CD8-positive, alpha-beta memory T cell (primary cell): ENCODE results near the gene ENKUR. TPM values are rescaled to one million over a fixed set of nuclear protein-coding genes. Genes with fewer than 3 reads are reported as not detected.
A peak's percentile ranks its signal among the peaks of the same experiment; 100 is the strongest.
"Not testable (repeated sequence)": the region's sequence is repeated elsewhere in the genome, so short reads cannot be mapped to it uniquely, and the experiment has no call there.

Experiments used
- CTCF ChIA-PET: fragments of 350-600 bp; sonication (Branson Sonifier 250); formaldehyde crosslinking; loops from one replicate; lab custom pipeline; 2021; ENCODE audit warnings: antibody characterized with exemption; lab: Charles Lee
- POLR2A ChIA-PET: fragments of 350-600 bp; sonication (Branson Sonifier 250); formaldehyde crosslinking; loops from one replicate; lab custom pipeline; 2021; ENCODE audit warnings: antibody characterized with exemption; lab: Charles Lee
- DNase-seq, 5 donors: peaks; one replicate each; pipeline versions ENCODE4 v3.0.0 to v3.0.0-alpha.2; 2020 to 2022; ENCODE audit warnings: mixed read lengths in 1 of 5
- H3K27ac ChIP-seq: one replicate; pipeline ENCODE4 v1.7.0; 2013; ENCODE audit warnings: low read depth, mild to moderate bottlenecking, low read length, moderate library complexity
- H3K27me3 ChIP-seq: 2 replicates; pipeline ENCODE4 v1.7.0; 2013; ENCODE audit warnings: low read length, mild to moderate bottlenecking; ENCODE audit not compliant: insufficient read depth, poor library complexity, severe bottlenecking
- H3K36me3 ChIP-seq: 2 replicates; pipeline ENCODE4 v1.7.0; 2013; ENCODE audit warnings: mild to moderate bottlenecking, low read length, moderate library complexity; ENCODE audit not compliant: insufficient read depth
- H3K4me1 ChIP-seq: 2 replicates; pipeline ENCODE4 v1.7.0; 2013; ENCODE audit warnings: mild to moderate bottlenecking, low read length, moderate library complexity; ENCODE audit not compliant: insufficient read depth
- H3K4me3 ChIP-seq: 2 replicates; pipeline ENCODE4 v1.7.0; 2013; ENCODE audit warnings: mild to moderate bottlenecking, low read length
- H3K9me3 ChIP-seq: 2 replicates; pipeline ENCODE4 v1.7.0; 2013; ENCODE audit warnings: mild to moderate bottlenecking, low read length
- H3K27ac Mint-ChIP-seq, 8 donors: one replicate each; pipeline ENCODE4 v1.8.0; 2020 to 2021; ENCODE audit warnings: mixed read lengths in 8 of 8, mild to moderate bottlenecking in 6 of 8, inconsistent platforms in 3 of 8, moderate library complexity in 3 of 8
- H3K27me3 Mint-ChIP-seq, 2 donors: one replicate each; pipeline ENCODE4 v1.8.0; 2020 to 2021; ENCODE audit warnings: mixed read lengths in 2 of 2, mild to moderate bottlenecking in 1 of 2, moderate library complexity in 1 of 2
- H3K36me3 Mint-ChIP-seq, 3 donors: one replicate each; pipeline ENCODE4 v1.8.0; 2020 to 2021; ENCODE audit warnings: mixed read lengths in 3 of 3, inconsistent platforms in 1 of 3, mild to moderate bottlenecking in 1 of 3
- H3K4me1 Mint-ChIP-seq, 3 donors: one replicate each; pipeline ENCODE4 v1.8.0; 2020 to 2021; ENCODE audit warnings: mixed read lengths in 3 of 3, inconsistent platforms in 1 of 3, mild to moderate bottlenecking in 1 of 3
- H3K4me3 Mint-ChIP-seq, 7 donors: one replicate each; pipeline ENCODE4 v1.8.0; 2020 to 2021; ENCODE audit warnings: mixed read lengths in 7 of 7, mild to moderate bottlenecking in 6 of 7, moderate library complexity in 4 of 7, inconsistent platforms in 2 of 7
- H3K9me3 Mint-ChIP-seq, 5 donors: one replicate each; pipeline ENCODE4 v1.8.0; 2020 to 2022; ENCODE audit warnings: mixed read lengths in 5 of 5, mild to moderate bottlenecking in 3 of 5, moderate library complexity in 2 of 5, inconsistent platforms in 1 of 5
- polyA plus RNA-seq: library from polyadenylated mRNA; unstranded; fragments of 300-500 nt; fragmentation: Illumina TruSeq; gene quantifications from one replicate; pipeline ENCODE4 v1.2.3, GENCODE V29; 2021
- total RNA-seq, 2 experiments: library from RNA; stranded (reverse); gene quantifications; one replicate each; pipeline ENCODE4 v1.2.3, GENCODE V29; 2021

ENKUR gene
- total and polyA plus RNA-seq, 3 experiments from 2014 or later: not detected

DNA sequence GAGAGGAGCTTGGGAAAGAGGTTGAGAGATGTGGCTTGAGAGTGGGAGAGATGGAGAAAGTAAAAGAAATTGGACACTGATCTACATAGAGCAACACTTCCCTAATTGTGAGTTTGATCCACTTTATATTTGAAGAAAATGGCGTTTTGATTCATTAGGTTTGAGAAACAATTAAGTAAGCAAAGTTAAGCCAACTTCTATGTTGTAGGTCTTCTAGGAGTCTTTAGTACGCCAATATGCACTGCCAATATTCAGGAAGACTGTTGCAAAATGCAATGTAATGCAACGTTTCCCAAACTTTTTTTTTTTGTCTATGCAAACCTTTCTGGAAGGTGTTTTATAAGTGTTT lies 56.6 kb downstream of the ENKUR start:
- H3K4me1 Mint-ChIP-seq: no peaks in the 10 kb centered on the region
- ChIA-PET POLR2A (no interaction called here), CTCF (no interaction called here)
- no peak for DNase-seq
- no peaks in the 10 kb centered on the region for H3K9me3 Mint-ChIP-seq
- H3K36me3 Mint-ChIP-seq: no peaks in the 10 kb centered on the region
- no peaks in the 10 kb centered on the region for H3K36me3 ChIP-seq
- no peaks in the 10 kb centered on the region for H3K4me1 ChIP-seq
- H3K4me3 ChIP-seq: no peak overlapping the region
- H3K27me3 Mint-ChIP-seq: no peaks in the 10 kb centered on the region
- no peaks in the 10 kb centered on the region for H3K9me3 ChIP-seq
- no peak overlapping the region for H3K27ac ChIP-seq
- no peak overlapping the region for H3K27ac Mint-ChIP-seq
- no peaks in the 10 kb centered on the region for H3K27me3 ChIP-seq
- H3K4me3 Mint-ChIP-seq: no peak overlapping the region

DNA sequence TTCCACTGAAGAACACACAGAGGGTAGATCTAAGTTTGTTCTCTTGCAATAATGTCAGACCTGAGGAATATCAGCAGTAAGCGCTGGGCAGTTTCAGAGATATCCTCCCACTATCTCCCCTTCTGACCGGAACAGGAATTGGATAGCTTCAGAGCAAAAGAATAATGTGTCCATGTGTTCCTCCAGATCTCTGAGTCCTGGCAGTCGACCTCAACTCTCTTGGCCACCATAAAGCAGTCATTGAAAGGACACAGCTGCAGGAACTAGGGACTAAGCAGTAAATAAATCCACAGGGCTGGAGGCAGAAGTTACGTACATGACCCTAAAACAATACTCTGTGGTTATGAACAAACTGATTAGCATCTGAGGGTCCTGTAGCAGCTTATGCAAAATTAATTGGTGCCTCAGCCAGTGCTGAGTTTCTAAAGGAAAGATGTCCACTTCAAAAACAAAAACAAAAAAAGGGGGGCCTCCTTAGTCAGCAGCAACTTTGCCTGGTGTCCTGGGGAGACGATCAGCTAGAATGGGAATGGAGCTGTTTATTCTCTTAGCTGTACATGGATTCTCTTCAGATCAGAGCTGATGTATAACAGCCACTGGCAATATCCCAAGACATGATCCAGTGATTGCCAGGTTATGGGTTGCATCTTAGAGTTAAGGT lies 57.1 kb downstream of the ENKUR start:
- Histone ChIP-seq H3K4me3 (no peak overlapping the region), H3K27me3 (no peaks in the 10 kb centered on the region), H3K27ac (peak overlapping the region; percentile 2), H3K9me3 (no peaks in the 10 kb centered on the region), H3K36me3 (no peaks in the 10 kb centered on the region), H3K4me1 (no peaks in the 10 kb centered on the region)
- no peaks in the 10 kb centered on the region for H3K36me3 Mint-ChIP-seq
- DNase-seq: no peak
- peaks cover 0 to 3% (median 0%) of the 10 kb centered on the region in 3 donors for H3K4me1 Mint-ChIP-seq
- no peaks in the 10 kb centered on the region for H3K9me3 Mint-ChIP-seq
- ChIA-PET CTCF (no interaction called here), POLR2A (no interaction called here)
- peaks cover 0 to under 1% of the 10 kb centered on the region in 2 donors for H3K27me3 Mint-ChIP-seq
- no peak overlapping the region for H3K27ac Mint-ChIP-seq
- H3K4me3 Mint-ChIP-seq: peak overlapping the region in 1 of 7 donors; percentile 29

DNA sequence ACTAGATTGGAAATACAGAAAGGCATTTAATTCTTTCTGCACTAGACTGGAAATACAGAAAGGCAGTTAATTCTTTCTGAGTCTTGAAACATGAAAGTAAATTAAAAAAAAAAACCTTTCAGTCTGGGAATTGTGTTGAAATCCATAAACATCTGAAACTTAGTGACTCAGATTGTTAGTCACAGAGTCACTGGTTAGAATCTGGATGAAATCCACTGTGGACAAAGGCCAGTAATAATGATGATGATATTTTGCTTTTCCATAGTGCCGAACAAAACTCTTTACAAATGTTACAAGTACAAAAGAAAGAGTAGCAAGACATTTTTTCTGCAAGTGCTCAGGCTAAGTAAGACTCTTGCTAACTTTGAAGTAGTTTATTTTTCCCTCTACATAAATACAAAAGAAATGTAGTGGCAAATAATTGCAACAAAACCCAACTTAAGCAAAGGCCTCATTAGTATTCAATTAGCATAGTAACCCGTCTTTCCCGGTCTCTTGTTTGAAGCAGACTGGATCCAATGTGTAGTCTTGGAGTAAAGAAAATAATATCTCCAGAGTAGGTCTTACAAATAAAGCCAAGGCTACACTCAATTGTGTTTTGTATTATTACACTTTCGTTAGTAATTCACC lies 57.8 kb downstream of the ENKUR start:
- Mint-ChIP-seq H3K9me3 (no peaks in the 10 kb centered on the region), H3K36me3 (no peaks in the 10 kb centered on the region), H3K27ac (no peak overlapping the region), H3K27me3 (peaks cover 0 to 2% of the 10 kb centered on the region in 2 donors), H3K4me1 (peaks cover 4 to 9% (median 4%) of the 10 kb centered on the region in 3 donors), H3K4me3 (peak overlapping the region in 1 of 7 donors; percentile 29)
- ChIA-PET POLR2A (no interaction called here), CTCF (no interaction called here)
- H3K4me1 ChIP-seq: peaks cover 4% of the 10 kb centered on the region
- H3K9me3 ChIP-seq: no peaks in the 10 kb centered on the region
- H3K27me3 ChIP-seq: no peaks in the 10 kb centered on the region
- DNase-seq: no peak
- H3K27ac ChIP-seq: peak overlapping the region; percentile 2
- H3K4me3 ChIP-seq: no peak overlapping the region
- no peaks in the 10 kb centered on the region for H3K36me3 ChIP-seq

- H3K36me3 Mint-ChIP-seq, H3K36me3 ChIP-seq, H3K4me3 ChIP-seq, H3K27me3 Mint-ChIP-seq, H3K4me3 Mint-ChIP-seq, H3K27me3 ChIP-seq, H3K9me3 Mint-ChIP-seq, POLR2A ChIA-PET, H3K27ac Mint-ChIP-seq, DNase-seq, CTCF ChIA-PET, H3K27ac ChIP-seq, H3K9me3 ChIP-seq, H3K4me1 ChIP-seq: not testable (repeated sequence)
- peaks cover 6 to 14% (median 9%) of the 10 kb centered on the region in 3 donors for H3K4me1 Mint-ChIP-seq
Observed at GRCh38 chr10:24957624-24958051, 58.3 kb downstream of the ENKUR start.

DNA sequence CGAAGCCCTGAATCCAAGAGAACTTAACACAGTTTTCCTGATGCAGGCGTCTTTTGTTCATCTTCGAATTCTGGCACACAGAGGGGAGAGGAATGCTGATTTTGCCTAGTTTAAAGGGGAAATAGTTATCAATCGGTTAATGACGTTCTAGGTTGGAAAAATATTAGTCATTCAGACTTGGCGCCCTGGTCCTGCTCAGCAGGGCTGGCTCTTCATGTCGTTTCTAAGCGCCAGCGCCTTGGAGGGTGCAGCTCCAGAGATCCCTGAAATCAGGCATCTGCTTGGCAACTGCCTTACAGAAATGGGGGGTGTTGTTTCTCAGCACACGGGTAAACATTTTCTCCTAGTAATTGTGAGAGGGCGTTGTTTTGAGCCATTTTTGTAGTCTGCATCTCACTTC lies 62.3 kb downstream of the ENKUR start:
- ChIA-PET POLR2A (no interaction called here), CTCF (interaction anchor here (0.6 to 3.2 kb wide), 7 partner anchors 11 to 335 kb away, joined by 3 to 17 read pairs (median 8); no protein-coding TSS in a partner anchor)
- peaks cover 12% of the 10 kb centered on the region for H3K4me1 ChIP-seq
- Mint-ChIP-seq H3K27me3 (peaks cover 0 to 2% of the 10 kb centered on the region in 2 donors), H3K9me3 (no peaks in the 10 kb centered on the region), H3K27ac (peak overlapping the region in 6 of 8 donors; percentile 44 to 88 (median 77)), H3K4me3 (peak overlapping the region; percentile 79 to 90 (median 85)), H3K36me3 (peaks cover 0 to 1% (median 0%) of the 10 kb centered on the region in 3 donors), H3K4me1 (peaks cover 17 to 28% (median 20%) of the 10 kb centered on the region in 3 donors)
- H3K4me3 ChIP-seq: no peak overlapping the region
- H3K9me3 ChIP-seq: no peaks in the 10 kb centered on the region
- H3K36me3 ChIP-seq: no peaks in the 10 kb centered on the region
- no peak overlapping the region for H3K27ac ChIP-seq
- no peak for DNase-seq
- H3K27me3 ChIP-seq: no peaks in the 10 kb centered on the region

- CTCF ChIA-PET: interaction anchor here (0.6 to 3.2 kb wide), 18 partner anchors 10 to 335 kb away, joined by 3 to 17 read pairs (median 4); no protein-coding TSS in a partner anchor
- Histone ChIP-seq H3K4me3 (peak overlapping the region; percentile 57), H3K27ac (peak overlapping the region; percentile 71), H3K36me3 (no peaks in the 10 kb centered on the region), H3K4me1 (peaks cover 12% of the 10 kb centered on the region), H3K27me3 (no peaks in the 10 kb centered on the region), H3K9me3 (no peaks in the 10 kb centered on the region)
- peak; percentile 43 to 69 (median 58) for DNase-seq
- POLR2A ChIA-PET: interaction anchor here (1.3 kb wide), 1 partner anchor 59 kb away, joined by 3 read pairs; no protein-coding TSS in a partner anchor
- Mint-ChIP-seq H3K4me3 (peak overlapping the region; percentile 79 to 90 (median 85)), H3K36me3 (peaks cover 0 to 1% (median 0%) of the 10 kb centered on the region in 3 donors), H3K27ac (peak overlapping the region in 7 of 8 donors; percentile 72 to 93 (median 85)), H3K4me1 (peaks cover 18 to 35% (median 22%) of the 10 kb centered on the region in 3 donors), H3K9me3 (no peaks in the 10 kb centered on the region), H3K27me3 (peaks cover 0 to 2% of the 10 kb centered on the region in 2 donors)
Observed at GRCh38 chr10:24952707-24953645, 63.0 kb downstream of the ENKUR start.

DNA sequence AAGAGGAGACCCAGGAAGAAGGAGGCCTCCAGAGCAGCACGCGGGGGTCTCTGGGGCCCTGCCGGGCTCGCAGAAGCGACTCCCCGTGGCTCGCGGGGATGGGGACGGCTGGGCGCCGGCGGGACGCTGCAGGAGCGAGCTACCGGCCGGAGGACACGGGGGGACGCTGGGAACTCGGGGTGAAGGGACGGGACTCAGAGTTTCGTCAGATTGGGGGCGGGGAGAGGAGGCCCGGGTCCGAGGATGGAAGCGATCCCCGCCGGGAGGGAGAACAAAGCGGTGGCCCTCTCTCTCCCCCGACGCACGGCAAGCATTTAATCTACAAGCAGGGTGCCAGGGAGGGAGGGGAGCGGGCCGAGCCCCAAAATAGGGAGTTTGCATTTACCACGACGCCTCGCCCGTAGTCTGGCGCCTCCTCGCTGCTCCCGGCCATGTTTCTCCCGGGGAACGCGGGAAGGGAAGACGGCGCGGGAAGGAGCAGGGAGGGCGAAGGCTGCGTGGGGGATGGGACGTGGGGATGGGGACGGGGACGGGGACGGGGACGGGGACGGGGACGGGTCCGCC lies 63.7 kb downstream of the ENKUR start, which contains the start of gene PRTFDC1:
Gene PRTFDC1 (minus strand): TSS at position 464 of the 564 bp plus-strand sequence. CDS start 31 bp downstream, at position 433.
- CTCF ChIA-PET: interaction anchor here (0.6 to 3.2 kb wide), 19 partner anchors 9 to 310 kb away, joined by 3 to 17 read pairs (median 4); partner anchors contain the start of gene ARHGAP21
- Mint-ChIP-seq H3K27ac (peak within 1 kb of the TSS; percentile 31 to 94 (median 83)), H3K9me3 (no peaks in the 10 kb centered on the region), H3K27me3 (peaks cover 0 to 2% of the 10 kb centered on the region in 2 donors), H3K4me1 (peaks cover 21 to 38% (median 30%) of the 10 kb centered on the region in 3 donors), H3K4me3 (peak within 1 kb of the TSS; percentile 83 to 94 (median 86)), H3K36me3 (peaks cover 0 to 1% (median 0%) of the 10 kb centered on the region in 3 donors)
- POLR2A ChIA-PET: interaction anchor here (0.6 to 1.3 kb wide), 3 partner anchors 42 to 85 kb away, joined by 3 to 6 read pairs (median 3); no protein-coding TSS in a partner anchor
- Histone ChIP-seq H3K9me3 (no peaks in the 10 kb centered on the region), H3K27me3 (no peaks in the 10 kb centered on the region), H3K36me3 (no peaks in the 10 kb centered on the region), H3K4me1 (peaks cover 12% of the 10 kb centered on the region), H3K4me3 (peak within 1 kb of the TSS; percentile 57), H3K27ac (peak within 1 kb of the TSS; percentile 71)
- peak in 4 of 5 donors; percentile 1 to 53 (median 26) for DNase-seq
